Esophagus squamous epithelium (tissue), 5 donors: ENCODE data around the gene CA9. TPM values are rescaled to one million over a fixed set of nuclear protein-coding genes. Genes with fewer than 3 reads are reported as not detected.
A peak's percentile ranks its signal among the peaks of the same experiment; 100 is the strongest.

Experiments
- DNase-seq: peaks from one replicate; lab custom pipeline; 2025; lab: John Stamatoyannopoulos, UW
- H3K27ac ChIP-seq, 4 donors: fragments of 200-600 bp; sonication (generic); one replicate each; pipeline ENCODE4 v1.5.1; 2016 to 2019; ENCODE audit warnings: mild to moderate bottlenecking in 1 of 4
- H3K27me3 ChIP-seq, 4 donors: fragments of 200-600 bp; sonication (generic); 1 replicate in 3 of 4; 2 replicates in 1 of 4; pipeline versions ENCODE4 v1.5.1 to v1.6.0; 2017 to 2021; ENCODE audit warnings: antibody characterized with exemption in 1 of 4
- H3K36me3 ChIP-seq, 3 donors: fragments of 200-600 bp; sonication (generic); one replicate each; pipeline ENCODE4 v1.5.1; 2016 to 2019
- H3K4me1 ChIP-seq, 3 donors: fragments of 200-600 bp; sonication (generic); one replicate each; pipeline ENCODE4 v1.5.1; 2017 to 2019
- H3K4me3 ChIP-seq, 4 donors: fragments of 200-600 bp; sonication (generic); 1 replicate in 3 of 4; 2 replicates in 1 of 4; pipeline ENCODE4 v1.5.1; 2016 to 2019; ENCODE audit warnings: mild to moderate bottlenecking in 2 of 4, moderate library complexity in 1 of 4
- H3K9me3 ChIP-seq, 3 donors: fragments of 200-600 bp; sonication (generic); one replicate each; pipeline ENCODE4 v1.5.1; 2016 to 2019
- CTCF ChIP-seq, 6 experiments: fragments of 450-650 bp in 4 of 6; fragments of 200-600 bp in 2 of 6; sonication (generic) in 2 of 6; IDR thresholded peaks; one replicate each; pipeline ENCODE4 v1.5.1; 2016 to 2019; ENCODE audit warnings: antibody characterized with exemption in 6 of 6, mild to moderate bottlenecking in 4 of 6, moderate library complexity in 4 of 6
- POLR2A ChIP-seq, 4 donors: fragments of 450-650 bp; IDR thresholded peaks; one replicate each; pipeline ENCODE4 v1.6.1; 2017; ENCODE audit warnings: antibody characterized with exemption in 4 of 4, mild to moderate bottlenecking in 4 of 4, moderate library complexity in 3 of 4
- WGBS, 2 donors: methylation state at CpG; one replicate each; pipeline ENCODE4 v1.1.5; 2018; 5-methylcytosine and 5-hydroxymethylcytosine counted together
- intact Hi-C: fragments of 100-400 bp; cut with DNase I; formaldehyde crosslinking; loops from one replicate; pipeline ENCODE4 v1.15.0; 2022
- total RNA-seq, 4 donors: library from RNA; depleted of rRNA; stranded (reverse); fragments of >200 nt; gene quantifications; one replicate each; pipeline ENCODE4 v1.1.0, GENCODE V29; 2016
- donor health status: DM: yes; HTN: yes; CAD: no.

The CA9 gene
- total RNA-seq, 4 donors from 2014 or later: 2.2 TPM; not detected in 3

DNA sequence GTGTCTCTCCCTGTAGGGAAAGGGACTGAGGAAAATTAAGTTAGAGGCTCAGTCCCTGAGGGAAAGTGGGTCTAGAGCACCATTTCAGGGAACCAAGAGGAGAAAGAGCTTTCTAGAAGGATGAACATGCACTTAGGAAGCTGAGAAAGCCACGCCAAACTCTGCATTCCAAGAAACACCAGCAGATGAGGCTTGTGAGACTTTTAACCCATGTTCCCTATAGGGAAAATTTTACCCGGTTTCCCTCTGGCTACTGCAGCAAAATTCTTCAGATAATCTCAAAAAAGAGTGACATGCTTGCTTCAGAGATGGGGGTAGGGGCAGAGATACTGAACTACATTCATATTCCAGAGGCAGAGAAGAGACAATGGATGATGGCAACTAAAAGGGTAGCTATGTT lies 49.7 kb downstream of the CA9 start:
- H3K9me3 ChIP-seq: no peaks in the 10 kb centered on the region
- H3K27ac ChIP-seq: no peak overlapping the region
- intact Hi-C loops: no loop called here
- TF ChIP-seq CTCF (IDR thresholded peaks at IDR 0.05) (no peak), POLR2A (IDR thresholded peaks at IDR 0.05) (no peak)
- no peak overlapping the region for H3K4me3 ChIP-seq
- no peaks in the 10 kb centered on the region for H3K27me3 ChIP-seq
- no peak for DNase-seq
- H3K4me1 ChIP-seq: peaks cover 6 to 32% (median 9%) of the 10 kb centered on the region in 3 donors
- H3K36me3 ChIP-seq: peaks cover 60 to 90% (median 66%) of the 10 kb centered on the region in 3 donors
- WGBS, 2 donors: 78 to 90% methylated on average over 2 of the region's 2 CpGs

- Histone ChIP-seq H3K9me3 (no peaks in the 10 kb centered on the region), H3K36me3 (peaks cover 56 to 87% (median 61%) of the 10 kb centered on the region in 3 donors), H3K27ac (peak overlapping the region in 1 of 4 donors; percentile 17), H3K4me1 (peaks cover 6 to 37% (median 14%) of the 10 kb centered on the region in 3 donors), H3K4me3 (no peak overlapping the region), H3K27me3 (no peaks in the 10 kb centered on the region)
- 91 to 94% methylated on average over 8 of the region's 8 CpGs for WGBS, 2 donors
- TF ChIP-seq POLR2A (IDR thresholded peaks at IDR 0.05) (no peak), CTCF (IDR thresholded peaks at IDR 0.05) (no peak)
- no peak for DNase-seq
- intact Hi-C loops: no loop called here
These were observed 50.2 kb downstream of the CA9 start for GRCh38 chr9:35723908-35724307.

GRCh38 chr9:35725362-35725761 lies 51.6 kb downstream of the CA9 start:
- TF ChIP-seq POLR2A (IDR thresholded peaks at IDR 0.05) (no peak), CTCF (IDR thresholded peaks at IDR 0.05) (no peak)
- DNase-seq: no peak
- H3K4me3 ChIP-seq: no peak overlapping the region
- intact Hi-C loops: no loop called here
- WGBS, 2 donors: 86 to 90% methylated on average over 9 to 11 of the region's 11 CpGs
- peak overlapping the region in 2 of 4 donors; percentile 95 to 98 for H3K27ac ChIP-seq
- peaks cover 6 to 51% (median 26%) of the 10 kb centered on the region in 3 donors for H3K4me1 ChIP-seq
- no peaks in the 10 kb centered on the region for H3K27me3 ChIP-seq
- H3K9me3 ChIP-seq: no peaks in the 10 kb centered on the region
- H3K36me3 ChIP-seq: peaks cover 42 to 72% (median 47%) of the 10 kb centered on the region in 3 donors

DNA sequence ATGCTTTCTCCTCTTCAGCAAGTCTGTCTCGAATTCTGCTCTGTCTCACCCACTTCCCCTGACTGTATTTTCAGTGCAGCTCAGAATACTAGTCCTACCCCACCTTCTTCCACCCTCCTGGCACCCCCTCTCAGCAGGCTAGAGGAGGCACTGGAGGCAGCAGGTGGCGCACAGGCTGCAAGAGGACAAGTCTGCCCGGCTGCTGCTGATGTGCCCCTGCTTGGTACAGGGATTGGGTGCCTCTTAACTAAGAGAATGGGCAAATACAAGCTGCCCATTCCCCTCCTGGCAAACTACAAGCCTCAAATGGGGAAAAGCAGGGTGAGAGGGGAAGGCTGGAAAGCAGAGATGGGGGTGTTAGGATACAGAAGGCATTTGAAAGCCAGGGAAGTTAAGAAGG lies 53.2 kb downstream of the CA9 start:
- TF ChIP-seq POLR2A (IDR thresholded peaks at IDR 0.05) (peak in 1 of 4 donors; percentile 21), CTCF (IDR thresholded peaks at IDR 0.05) (peak in 1 of 6 experiments; percentile 7)
- H3K27me3 ChIP-seq: no peaks in the 10 kb centered on the region
- H3K4me3 ChIP-seq: peak overlapping the region in 2 of 4 donors; percentile 83 to 91
- peaks cover 6 to 63% (median 32%) of the 10 kb centered on the region in 3 donors for H3K4me1 ChIP-seq
- H3K36me3 ChIP-seq: peaks cover 31 to 56% (median 34%) of the 10 kb centered on the region in 3 donors
- WGBS, 2 donors: 46 to 54% methylated on average over 2 to 3 of the region's 3 CpGs
- intact Hi-C loops: no loop called here
- H3K27ac ChIP-seq: peak overlapping the region; percentile 70 to 100 (median 96)
- DNase-seq: no peak
- H3K9me3 ChIP-seq: no peaks in the 10 kb centered on the region

- Histone ChIP-seq H3K36me3 (peaks cover 24 to 49% (median 28%) of the 10 kb centered on the region in 3 donors), H3K4me3 (peak overlapping the region in 3 of 4 donors; percentile 69 to 91 (median 83)), H3K27me3 (no peaks in the 10 kb centered on the region), H3K9me3 (no peaks in the 10 kb centered on the region), H3K27ac (peak overlapping the region; percentile 70 to 100 (median 96)), H3K4me1 (peaks cover 6 to 65% (median 32%) of the 10 kb centered on the region in 3 donors)
- intact Hi-C loops: no loop called here
- DNase-seq: no peak
- TF ChIP-seq POLR2A (IDR thresholded peaks at IDR 0.05) (no peak), CTCF (IDR thresholded peaks at IDR 0.05) (no peak)
- WGBS, 2 donors: 50 to 59% methylated on average over 3 to 5 of the region's 5 CpGs
These were observed 53.9 kb downstream of the CA9 start for GRCh38 chr9:35727676-35728040.
